NOMO-1 treated with dmso at 0.1 percent for 144 hours (cell line): ENCODE results near the gene AGBL1.
A peak's percentile ranks its signal among the peaks of the same experiment; 100 is the strongest.
"Not testable (repeated sequence)": the region's sequence is repeated elsewhere in the genome, so short reads cannot be mapped to it uniquely, and the experiment has no call there.

Experiments used
- DNase-seq: peaks from one replicate; lab custom pipeline; 2025; ENCODE audit not compliant: unreplicated experiment; lab: John Stamatoyannopoulos, UW

The AGBL1 gene

GRCh38 chr15:86082619-86083380, 3.1 kb downstream of the AGBL1 start:
- no peak for DNase-seq

- DNase-seq, result no peak
Observed at GRCh38 chr15:86087808-86088207, 8.1 kb downstream of the AGBL1 start.

GRCh38 chr15:86089422-86089821, 9.8 kb downstream of the AGBL1 start:
- DNase-seq, result no peak

GRCh38 chr15:86101818-86102217, 22.1 kb downstream of the AGBL1 start:
- no peak for DNase-seq

GRCh38 chr15:86103825-86104224, 24.2 kb downstream of the AGBL1 start:
- DNase-seq, result no peak

GRCh38 chr15:86106306-86106705, 26.6 kb downstream of the AGBL1 start:
- DNase-seq, result no peak

GRCh38 chr15:86115145-86115801, 35.6 kb downstream of the AGBL1 start:
- DNase-seq, result no peak

- no peak for DNase-seq
Observed at GRCh38 chr15:86121568-86122225, 42.0 kb downstream of the AGBL1 start.

GRCh38 chr15:86122691-86123391, 43.2 kb downstream of the AGBL1 start:
- not testable (repeated sequence) for DNase-seq

- no peak for DNase-seq
Observed at GRCh38 chr15:86125775-86126174, 46.1 kb downstream of the AGBL1 start.

GRCh38 chr15:86127547-86127946, 47.9 kb downstream of the AGBL1 start:
- DNase-seq, result no peak

- peak; percentile 28 for DNase-seq
Observed at GRCh38 chr15:86135041-86135440, 55.4 kb downstream of the AGBL1 start.

- no peak for DNase-seq
Observed at GRCh38 chr15:86136861-86137260, 57.2 kb downstream of the AGBL1 start.

- DNase-seq, result no peak
Observed at GRCh38 chr15:86138798-86139197, 59.1 kb downstream of the AGBL1 start.

- DNase-seq, result no peak
Observed at GRCh38 chr15:86139828-86140227, 60.2 kb downstream of the AGBL1 start.

GRCh38 chr15:86154705-86155104, 75.0 kb downstream of the AGBL1 start:
- no peak for DNase-seq

GRCh38 chr15:86155551-86155950, 75.9 kb downstream of the AGBL1 start:
- no peak for DNase-seq

- DNase-seq, result no peak
Observed at GRCh38 chr15:86157606-86158293, 78.1 kb downstream of the AGBL1 start.

GRCh38 chr15:86159468-86159867, 79.8 kb downstream of the AGBL1 start:
- no peak for DNase-seq

- DNase-seq, result no peak
Observed at GRCh38 chr15:86161250-86161649, 81.6 kb downstream of the AGBL1 start.

GRCh38 chr15:86162172-86162591, 82.5 kb downstream of the AGBL1 start:
- DNase-seq, result no peak
